Gastroesophageal sphincter (tissue), 4 donors: Measurements from ENCODE around the gene PNMA6A. TPM values are rescaled to one million over a fixed set of nuclear protein-coding genes. Genes with fewer than 3 reads are reported as not detected.

Source experiments
- ATAC-seq: fragments of 150-250 bp; one replicate; pipeline ENCODE4 v1.9.1; 2016; ENCODE audit warnings: mild to moderate bottlenecking, moderate library complexity
- H3K27ac ChIP-seq, 4 donors: fragments of 200-600 bp; sonication (generic) in 3 of 4; 1 replicate in 3 of 4; 2 replicates in 1 of 4; pipeline ENCODE4 v1.5.1; 2016 to 2019
- H3K27me3 ChIP-seq: fragments of 200-600 bp; sonication (generic); one replicate; pipeline ENCODE4 v1.5.1; 2019
- H3K36me3 ChIP-seq, 2 donors: fragments of 200-600 bp; sonication (generic); one replicate each; pipeline ENCODE4 v1.5.1; 2019; ENCODE audit warnings: control low read depth in 1 of 2
- H3K4me1 ChIP-seq, 3 donors: fragments of 200-600 bp; sonication (generic); 1 replicate in 2 of 3; 2 replicates in 1 of 3; pipeline ENCODE4 v1.5.1; 2016 to 2019; ENCODE audit warnings: control low read depth in 2 of 3
- H3K4me3 ChIP-seq, 2 donors: fragments of 200-600 bp; sonication (generic); one replicate each; pipeline ENCODE4 v1.5.1; 2019; ENCODE audit warnings: mild to moderate bottlenecking in 1 of 2, moderate library complexity in 1 of 2
- H3K9me3 ChIP-seq, 3 donors: fragments of 200-600 bp; sonication (generic); one replicate each; pipeline ENCODE4 v1.5.1; 2017 to 2019; ENCODE audit warnings: control low read depth in 2 of 3
- CTCF ChIP-seq, 4 experiments: fragments of 200-600 bp in 2 of 4; fragments of 450-650 bp in 2 of 4; sonication (generic) in 1 of 4; IDR thresholded peaks; one replicate each; pipeline ENCODE4 v1.5.1; 2017 to 2019; ENCODE audit warnings: antibody characterized with exemption in 4 of 4, mild to moderate bottlenecking in 2 of 4, moderate library complexity in 2 of 4
- EP300 ChIP-seq: sonication (generic); formaldehyde crosslinking; IDR thresholded peaks from one replicate; pipeline ENCODE4 v1.6.1; 2017; ENCODE audit warnings: antibody characterized with exemption, mild to moderate bottlenecking
- POLR2A ChIP-seq, 2 donors: fragments of 450-650 bp; IDR thresholded peaks; one replicate each; pipeline ENCODE4 v1.6.1; 2017; ENCODE audit warnings: antibody characterized with exemption in 2 of 2, mild to moderate bottlenecking in 2 of 2, moderate library complexity in 1 of 2
- POLR2AphosphoS5 ChIP-seq: sonication (generic); formaldehyde crosslinking; IDR thresholded peaks from one replicate; pipeline ENCODE4 v1.6.1; 2017; ENCODE audit warnings: antibody characterized with exemption
- WGBS, 2 donors: methylation state at CpG; one replicate each; pipeline ENCODE4 v1.1.5; 2018; ENCODE audit warnings: low coverage in 1 of 2; 5-methylcytosine and 5-hydroxymethylcytosine counted together
- total RNA-seq, 4 donors: library from RNA; depleted of rRNA; stranded (reverse); fragments of >200 nt; gene quantifications; one replicate each; pipeline ENCODE4 v1.1.0, GENCODE V29; 2016

Gene PNMA6A
- total RNA-seq, 4 donors from 2014 or later = 0.31 to 4.2 (median 2.3) TPM

GRCh38 chrX:153057281-153057680 is 15.0 kb upstream of the PNMA6A start:
- TF ChIP-seq POLR2AphosphoS5 = no peak
- TF ChIP-seq POLR2A (IDR thresholded peaks at IDR 0.05) = no peak
- TF ChIP-seq CTCF (IDR thresholded peaks at IDR 0.05) = no peak
- no peak for TF ChIP-seq EP300
- no peak overlapping the region for H3K4me3 ChIP-seq
- peaks cover 47% of the 10 kb centered on the region for H3K27me3 ChIP-seq
- H3K27ac ChIP-seq = no peak overlapping the region
- ATAC-seq = no peak
- no peaks in the 10 kb centered on the region for H3K9me3 ChIP-seq
- WGBS, 2 donors = 60% methylated on average over 1 of the region's 11 CpGs; no CpG with 5 or more reads in 1 of the 2 donors
- no peaks in the 10 kb centered on the region for H3K36me3 ChIP-seq
- peaks cover 0 to 14% (median 0%) of the 10 kb centered on the region in 3 donors for H3K4me1 ChIP-seq

- peaks cover 47% of the 10 kb centered on the region for H3K27me3 ChIP-seq
- H3K36me3 ChIP-seq = no peaks in the 10 kb centered on the region
- no peak overlapping the region for H3K27ac ChIP-seq
- H3K4me3 ChIP-seq = no peak overlapping the region
- TF ChIP-seq CTCF (IDR thresholded peaks at IDR 0.05) = no peak
- no peak for TF ChIP-seq POLR2A (IDR thresholded peaks at IDR 0.05)
- no peak for TF ChIP-seq POLR2AphosphoS5
- no peak for TF ChIP-seq EP300
- H3K9me3 ChIP-seq = no peaks in the 10 kb centered on the region
- no peak for ATAC-seq
- 90% methylated on average over 2 of the region's 18 CpGs; no CpG with 5 or more reads in 1 of the 2 donors for WGBS, 2 donors
- peaks cover 0 to 14% (median 0%) of the 10 kb centered on the region in 3 donors for H3K4me1 ChIP-seq
Measured at GRCh38 chrX:153059191-153060094, 12.8 kb upstream of the PNMA6A start.

- no peak for ATAC-seq
- H3K36me3 ChIP-seq = no peaks in the 10 kb centered on the region
- TF ChIP-seq CTCF (IDR thresholded peaks at IDR 0.05) = no peak
- no peak for TF ChIP-seq POLR2A (IDR thresholded peaks at IDR 0.05)
- no peak for TF ChIP-seq POLR2AphosphoS5
- TF ChIP-seq EP300 = no peak
- no peak overlapping the region for H3K27ac ChIP-seq
- H3K9me3 ChIP-seq = no peaks in the 10 kb centered on the region
- H3K4me3 ChIP-seq = no peak overlapping the region
- WGBS, 2 donors = no CpG with 5 or more reads among the region's 8 CpGs
- peaks cover 47% of the 10 kb centered on the region for H3K27me3 ChIP-seq
- peaks cover 0 to 14% (median 0%) of the 10 kb centered on the region in 3 donors for H3K4me1 ChIP-seq
Measured at GRCh38 chrX:153060095-153060445, 12.2 kb upstream of the PNMA6A start.

- H3K9me3 ChIP-seq = no peaks in the 10 kb centered on the region
- H3K27ac ChIP-seq = no peak overlapping the region
- H3K4me1 ChIP-seq = peaks cover 0 to 5% (median 0%) of the 10 kb centered on the region in 3 donors
- H3K27me3 ChIP-seq = peaks cover 31% of the 10 kb centered on the region
- no peak for ATAC-seq
- H3K36me3 ChIP-seq = no peaks in the 10 kb centered on the region
- TF ChIP-seq CTCF (IDR thresholded peaks at IDR 0.05) = no peak
- TF ChIP-seq EP300 = no peak
- no peak for TF ChIP-seq POLR2AphosphoS5
- TF ChIP-seq POLR2A (IDR thresholded peaks at IDR 0.05) = no peak
- no peak overlapping the region for H3K4me3 ChIP-seq
- 25 to 33% methylated on average over 1 to 3 of the region's 3 CpGs for WGBS, 2 donors
Measured at GRCh38 chrX:153061732-153062131, 10.5 kb upstream of the PNMA6A start.

GRCh38 chrX:153063315-153063714 is 8.9 kb upstream of the PNMA6A start:
- no peak overlapping the region for H3K4me3 ChIP-seq
- no peak overlapping the region for H3K27ac ChIP-seq
- H3K36me3 ChIP-seq = no peaks in the 10 kb centered on the region
- peaks cover 18% of the 10 kb centered on the region for H3K27me3 ChIP-seq
- H3K4me1 ChIP-seq = no peaks in the 10 kb centered on the region
- TF ChIP-seq CTCF (IDR thresholded peaks at IDR 0.05) (no peak), EP300 (no peak), POLR2A (IDR thresholded peaks at IDR 0.05) (no peak), POLR2AphosphoS5 (no peak)
- no peaks in the 10 kb centered on the region for H3K9me3 ChIP-seq
- ATAC-seq = no peak
